Umbilical cord (tissue), 2 donors: ENCODE measurements around the gene SLC38A5. TPM values are rescaled to one million over a fixed set of nuclear protein-coding genes. Genes with fewer than 3 reads are reported as not detected.
A peak's percentile ranks its signal among the peaks of the same experiment; 100 is the strongest.
"Not testable (repeated sequence)": the region's sequence is repeated elsewhere in the genome, so short reads cannot be mapped to it uniquely, and the experiment has no call there.

Experiments
- DNase-seq: peaks from one replicate; pipeline ENCODE4 v3.0.0-alpha.2; 2015; ENCODE audit warnings: low spot score
- total RNA-seq: library from RNA; depleted of rRNA; stranded (reverse); fragments of >200 nt; gene quantifications from one replicate; pipeline ENCODE4 v1.2.3, GENCODE V29; 2014; ENCODE audit warnings: low replicate concordance; ENCODE audit not compliant: insufficient read depth

Gene SLC38A5
- total RNA-seq, 1 donor from 2014 or later = 35.2 TPM

GRCh38 chrX:48468693-48469691 is 1.1 kb downstream of the SLC38A5 start:
- DNase-seq = peak; percentile 1

GRCh38 chrX:48468247-48468671 is 1.8 kb downstream of the SLC38A5 start:
- DNase-seq = no peak

GRCh38 chrX:48467281-48467761 is 2.7 kb downstream of the SLC38A5 start:
- DNase-seq = peak; percentile 15

- no peak for DNase-seq
These were observed 3.4 kb downstream of the SLC38A5 start for GRCh38 chrX:48466696-48467095.

- DNase-seq = peak; percentile 18
These were observed 4.6 kb downstream of the SLC38A5 start for GRCh38 chrX:48465336-48465933.

GRCh38 chrX:48461830-48462229 is 8.2 kb downstream of the SLC38A5 start:
- DNase-seq = no peak

GRCh38 chrX:48460606-48461005 is 9.5 kb downstream of the SLC38A5 start:
- DNase-seq = no peak

- DNase-seq = no peak
These were observed 10.0 kb downstream of the SLC38A5 start for GRCh38 chrX:48460031-48460430.

- DNase-seq = no peak
These were observed 10.6 kb downstream of the SLC38A5 start for GRCh38 chrX:48459483-48459882.

- no peak for DNase-seq
These were observed 11.3 kb downstream of the SLC38A5 start for GRCh38 chrX:48458711-48459110.

- DNase-seq = no peak
These were observed 13.3 kb downstream of the SLC38A5 start for GRCh38 chrX:48456628-48457331.

- DNase-seq = no peak
These were observed 18.4 kb downstream of the SLC38A5 start for GRCh38 chrX:48451708-48452107.

GRCh38 chrX:48450076-48450475 is 20.0 kb downstream of the SLC38A5 start:
- no peak for DNase-seq

GRCh38 chrX:48447201-48447600 is 22.9 kb downstream of the SLC38A5 start:
- DNase-seq = not testable (repeated sequence)

GRCh38 chrX:48433713-48434112 is 36.3 kb downstream of the SLC38A5 start:
- not testable (repeated sequence) for DNase-seq

- DNase-seq = not testable (repeated sequence)
These were observed 39.9 kb downstream of the SLC38A5 start for GRCh38 chrX:48430166-48430565.

GRCh38 chrX:48429606-48430005 is 40.5 kb downstream of the SLC38A5 start:
- DNase-seq = not testable (repeated sequence)

GRCh38 chrX:48427027-48427716 is 42.9 kb downstream of the SLC38A5 start:
- DNase-seq = not testable (repeated sequence)

- DNase-seq = not testable (repeated sequence)
These were observed 58.2 kb downstream of the SLC38A5 start, which contains the start of gene SSX4B for GRCh38 chrX:48411860-48412259. TSS of gene SSX4B (minus strand) at chrX:48411960. CDS start at chrX:48411372, 588 bp downstream.
